ENCODE data around the gene SLC9A9.

GRCh38 chr3:143552851-143553250, 295.4 kb downstream of the SLC9A9 start:
- TF ChIP-seq CTCF (IDR thresholded peaks at IDR 0.05), result no peak
- TF ChIP-seq POLR2A (IDR thresholded peaks at IDR 0.05; ENCODE audit: low read depth), result no peak

All from esophagus muscularis mucosa (tissue), 3 donors.